Measurements from ENCODE around the gene MPRIP. TPM values are rescaled to one million over a fixed set of nuclear protein-coding genes. Genes with fewer than 3 reads are reported as not detected.

MPRIP gene
- total RNA-seq, 3 donors from 2014 or later, result 121 to 132 (median 132) TPM

GRCh38 chr17:17241656-17242055 is 199.4 kb downstream of the MPRIP start:
- ATAC-seq, result no peak
- peaks cover 6% of the 10 kb centered on the region for H3K36me3 Mint-ChIP-seq (ENCODE audit: insufficient read depth)
- no peaks in the 10 kb centered on the region for H3K27me3 Mint-ChIP-seq (ENCODE audit: low read depth)
- H3K9me3 Mint-ChIP-seq, result no peaks in the 10 kb centered on the region
- DNase-seq, result no peak
- H3K4me3 Mint-ChIP-seq, result no peak overlapping the region
- peaks cover 12% of the 10 kb centered on the region for H3K4me1 Mint-ChIP-seq (ENCODE audit: low read depth)

- no peak for ATAC-seq
- H3K36me3 Mint-ChIP-seq (ENCODE audit: insufficient read depth), result peaks cover 9% of the 10 kb centered on the region
- no peak overlapping the region for H3K4me3 Mint-ChIP-seq
- H3K9me3 Mint-ChIP-seq, result no peaks in the 10 kb centered on the region
- no peak for DNase-seq
- H3K4me1 Mint-ChIP-seq (ENCODE audit: low read depth), result peaks cover 12% of the 10 kb centered on the region
- H3K27me3 Mint-ChIP-seq (ENCODE audit: low read depth), result no peaks in the 10 kb centered on the region
Observed at GRCh38 chr17:17242246-17242645, 200.0 kb downstream of the MPRIP start.

Other genes starting within 250 kb of the MPRIP start
- gene TNFRSF13B, start 70.3 kb upstream of the MPRIP start, total RNA-seq, result under 1 TPM in 1 of 3 donors, not detected in 2; 0.30 TPM
- 10 to 100 TPM; 27.4 to 38.3 (median 32.7) TPM for gene PLD6, start 163.9 kb downstream of the MPRIP start, total RNA-seq
- gene FLCN, start 194.7 kb downstream of the MPRIP start, total RNA-seq, result 10 to 100 TPM; 15.6 to 27.0 (median 25.6) TPM
- 100 to 1,000 TPM; 154 to 163 (median 161) TPM for gene COPS3, start 238.8 kb downstream of the MPRIP start, total RNA-seq